Cardiac fibroblast (primary cell): ENCODE results near the gene STRC.
"Not testable (repeated sequence)": the region's sequence is repeated elsewhere in the genome, so short reads cannot be mapped to it uniquely, and the experiment has no call there.

Source experiments
- DNase-seq, 2 donors: peaks; one replicate each; pipeline versions ENCODE4 v3.0.0 to v3.0.0-alpha.2; 2010; ENCODE audit warnings: low read depth in 2 of 2
- H3K4me3 ChIP-seq, 2 donors: replicated peaks in 1 of 2; 1 replicate in 1 of 2; 2 replicates in 1 of 2; pipeline ENCODE4 v1.5.1; 2011; ENCODE audit warnings: low read depth in 2 of 2, low read length in 2 of 2, mild to moderate bottlenecking in 2 of 2, moderate library complexity in 1 of 2
- CTCF ChIP-seq: IDR thresholded peaks from one replicate; pipeline ENCODE4 v1.5.1; 2011; ENCODE audit warnings: low read depth, mild to moderate bottlenecking, low read length, inconsistent platforms

STRC gene

GRCh38 chr15:43593328-43594190 is 25.0 kb downstream of the STRC start, which contains the start of gene CKMT1B:
CKMT1B (plus strand) TSS chr15:43594027; CDS start chr15:43594219, 192 bp downstream.
- DNase-seq, H3K4me3 ChIP-seq: not testable (repeated sequence)

- DNase-seq, H3K4me3 ChIP-seq: not testable (repeated sequence)
Measured at GRCh38 chr15:43592841-43593240, 25.8 kb downstream of the STRC start.

- DNase-seq, H3K4me3 ChIP-seq: not testable (repeated sequence)
Measured at GRCh38 chr15:43589778-43590466, 28.7 kb downstream of the STRC start, which contains the start of gene PPIP5K1. PPIP5K1 (minus strand) TSS chr15:43590208; CDS start chr15:43584504, 5,704 bp downstream.

- not testable (repeated sequence) for DNase-seq, H3K4me3 ChIP-seq
Measured at GRCh38 chr15:43574607-43575006, 44.0 kb downstream of the STRC start.

- H3K4me3 ChIP-seq, DNase-seq: not testable (repeated sequence)
Measured at GRCh38 chr15:43566615-43567014, 52.0 kb downstream of the STRC start.

GRCh38 chr15:43563793-43564192 is 54.8 kb downstream of the STRC start:
- H3K4me3 ChIP-seq, DNase-seq: not testable (repeated sequence)

- H3K4me3 ChIP-seq, DNase-seq: not testable (repeated sequence)
Measured at GRCh38 chr15:43562753-43563152, 55.8 kb downstream of the STRC start.

- DNase-seq: no peak
- no peak overlapping the region for H3K4me3 ChIP-seq
- no peak for TF ChIP-seq CTCF
Measured at GRCh38 chr15:43552986-43553385, 65.6 kb downstream of the STRC start.

- DNase-seq: no peak
- TF ChIP-seq CTCF: no peak
- no peak overlapping the region for H3K4me3 ChIP-seq
Measured at GRCh38 chr15:43552256-43552655, 66.3 kb downstream of the STRC start.

- TF ChIP-seq CTCF: no peak
- H3K4me3 ChIP-seq: no peak overlapping the region
- DNase-seq: peak; percentile 54 to 64
Measured at GRCh38 chr15:43550527-43551363, 67.9 kb downstream of the STRC start.
